Panc1 (cell line): ENCODE measurements around the gene METRN. TPM values are rescaled to one million over a fixed set of nuclear protein-coding genes. Genes with fewer than 3 reads are reported as not detected.
A peak's percentile ranks its signal among the peaks of the same experiment; 100 is the strongest.
"Not testable (repeated sequence)": the region's sequence is repeated elsewhere in the genome, so short reads cannot be mapped to it uniquely, and the experiment has no call there.

Experiments
- ATAC-seq: fragments of 200-7000 bp; cut with Tn5 transposase; 2 replicates; pipeline ENCODE4 v1.9.1; 2020; ENCODE audit warnings: mild to moderate bottlenecking, moderate library complexity
- BruUV-seq: library from RNA; stranded (reverse); fragments of 400-500 nt; replicated peaks from 2 replicates; lab custom pipeline; 2021; lab: Mats Ljungman, UMichigan
- CTCF ChIA-PET: fragments of 300-600 bp; sonication (Branson Sonifier 250); formaldehyde crosslinking; loops from one replicate; lab custom pipeline; 2022; ENCODE audit warnings: antibody characterized with exemption; lab: Charles Lee
- POLR2A ChIA-PET: fragments of 300-600 bp; sonication (Branson Sonifier 250); formaldehyde crosslinking; loops from one replicate; lab custom pipeline; 2022; ENCODE audit warnings: antibody characterized with exemption; lab: Charles Lee
- DNase-seq: peaks from one replicate; pipeline ENCODE4 v3.0.0-alpha.2; 2010; ENCODE audit warnings: low read depth, low spot score
- H3K27ac ChIP-seq: 2 replicates; pipeline ENCODE4 v1.5.1; 2011; ENCODE audit warnings: mild to moderate bottlenecking, low read length, inconsistent platforms
- H3K27me3 ChIP-seq: fragments of 200-500 bp; sonication (Bioruptor generic); 2 replicates; pipeline ENCODE4 v1.6.0; 2014; ENCODE audit warnings: low read length, inconsistent platforms; ENCODE audit not compliant: control insufficient read depth, insufficient read depth
- H3K36me3 ChIP-seq: fragments of 200-500 bp; sonication (Bioruptor generic); 2 replicates; pipeline ENCODE4 v1.5.1; 2014; ENCODE audit warnings: inconsistent platforms, mild to moderate bottlenecking, low read length, moderate library complexity; ENCODE audit not compliant: control insufficient read depth, insufficient read depth
- H3K4me1 ChIP-seq: 2 replicates; pipeline ENCODE4 v1.5.1; 2011; ENCODE audit warnings: inconsistent platforms, mild to moderate bottlenecking, low read length, moderate library complexity; ENCODE audit not compliant: control insufficient read depth, insufficient read depth
- H3K4me3 ChIP-seq, 2 experiments: 2 replicates each; pipeline ENCODE4 v1.5.1; 2011 to 2012; ENCODE audit warnings: low read depth in 2 of 2, low read length in 2 of 2, mild to moderate bottlenecking in 2 of 2, inconsistent platforms in 1 of 2, moderate library complexity in 1 of 2
- H3K9me3 ChIP-seq: fragments of 200-500 bp; sonication (Bioruptor generic); 2 replicates; pipeline ENCODE4 v1.5.1; 2014; ENCODE audit warnings: low read depth, mild to moderate bottlenecking, inconsistent platforms, low read length, moderate library complexity; ENCODE audit not compliant: control insufficient read depth, insufficient read depth
- CTCF ChIP-seq: fragments of 450-650 bp; IDR thresholded peaks from 2 replicates; pipeline ENCODE4 v1.5.1; 2017; ENCODE audit warnings: mild to moderate bottlenecking
- POLR2AphosphoS5 ChIP-seq: IDR thresholded peaks from 2 replicates; pipeline ENCODE4 v1.6.1; 2012; ENCODE audit warnings: mild to moderate bottlenecking, low read depth, low read length, moderate library complexity
- REST ChIP-seq, 2 experiments: IDR thresholded peaks; 2 replicates each; pipeline ENCODE4 v1.6.1; 2011 to 2012; ENCODE audit warnings: low read depth in 2 of 2, control low read depth in 1 of 2, low read length in 1 of 2, mild to moderate bottlenecking in 1 of 2, moderate library complexity in 1 of 2; ENCODE audit not compliant: insufficient read depth in 1 of 2
- SIN3A ChIP-seq: IDR thresholded peaks from 2 replicates; pipeline ENCODE4 v1.6.1; 2012; ENCODE audit warnings: low read depth, mild to moderate bottlenecking, low read length, moderate library complexity, borderline replicate concordance; ENCODE audit not compliant: insufficient read depth
- TCF7L2 ChIP-seq: IDR thresholded peaks from 2 replicates; pipeline ENCODE4 v1.6.1; 2011; ENCODE audit warnings: mild to moderate bottlenecking, low read depth, low read length, inconsistent platforms
- in situ Hi-C: cut with HindIII; loops from 2 replicates; pipeline ENCODE4 v1.10.0; 2016; ENCODE audit warnings: low sequenced_read_pairs, low pct_unique_long_range_greater_than_20kb
- intact Hi-C: fragments of 100-400 bp; cut with micrococcal nuclease; formaldehyde crosslinking; loops from one replicate; pipeline ENCODE4 v1.10.0; 2022; ENCODE audit not compliant: unreplicated experiment
- total RNA-seq: library from RNA; stranded (reverse); gene quantifications from one replicate; pipeline ENCODE4 v1.2.1, GENCODE V29; 2021; ENCODE audit not compliant: unreplicated experiment

The METRN gene
- total RNA-seq, 1 experiment from 2014 or later: 407 TPM

- DNase-seq (no peak), ATAC-seq (peak; percentile 89)
- ChIA-PET CTCF (interaction anchor here (0.5 to 0.9 kb wide), 3 partner anchors 20 to 66 kb away, joined by 3 to 5 read pairs (median 4); no protein-coding TSS in a partner anchor), POLR2A (no interaction called here)
- peak within 1 kb of the TSS; percentile 83 for H3K27ac ChIP-seq
- no peaks in the 10 kb centered on the region for H3K27me3 ChIP-seq
- TF ChIP-seq POLR2AphosphoS5: peak; percentile 86
- TF ChIP-seq CTCF: peak; percentile 98
- no peak for TF ChIP-seq TCF7L2
- TF ChIP-seq SIN3A: peak; percentile 66; the same call in 1 of the 2 replicates
- peak in 1 of 2 experiments; percentile 75; a peak in 1 of 4 replicates for TF ChIP-seq REST (IDR thresholded peaks at IDR 0.05; ENCODE audit: insufficient read depth in 1 of 2, low read depth in 2 of 2, low read length in 1 of 2)
- H3K9me3 ChIP-seq: no peaks in the 10 kb centered on the region
- peak within 1 kb of the TSS; percentile 66 to 89 for H3K4me3 ChIP-seq
- intact Hi-C loops (loop anchor here (5.0 kb wide), 1 partner anchor 46 kb away; the partner anchor contains the start of genes CHTF18 and RPUSD1), in situ Hi-C loops (no loop called here)
- no TSS peak for BruUV-seq
- H3K4me1 ChIP-seq: peaks cover 8% of the 10 kb centered on the region; the same call in 1 of the 2 replicates
- H3K36me3 ChIP-seq: peaks cover 5% of the 10 kb centered on the region
Measured at GRCh38 chr16:740764-741505, 26.0 kb downstream of the METRN start, which contains the start of gene CIAO3. CIAO3 (minus strand) TSS chr16:740997; CDS start chr16:740985, 12 bp downstream.

- Histone ChIP-seq H3K4me1 (peaks cover 8% of the 10 kb centered on the region; the same call in 1 of the 2 replicates), H3K36me3 (peaks cover 3% of the 10 kb centered on the region), H3K27me3 (no peaks in the 10 kb centered on the region), H3K27ac (no peak overlapping the region), H3K9me3 (no peaks in the 10 kb centered on the region), H3K4me3 (no peak overlapping the region)
- BruUV-seq: no TSS peak
- no peak for TF ChIP-seq SIN3A
- TF ChIP-seq REST (IDR thresholded peaks at IDR 0.05; ENCODE audit: insufficient read depth in 1 of 2, low read depth in 2 of 2, low read length in 1 of 2): no peak
- no peak for TF ChIP-seq TCF7L2
- no peak for TF ChIP-seq POLR2AphosphoS5
- no peak for ATAC-seq
- ChIA-PET POLR2A (no interaction called here), CTCF (interaction anchor here (0.6 kb wide), 1 partner anchor 10 kb away, joined by 5 read pairs; no protein-coding TSS in a partner anchor)
- intact Hi-C loops (loop anchor here (5.0 kb wide), 1 partner anchor 45 kb away; the partner anchor contains the start of genes CHTF18 and RPUSD1), in situ Hi-C loops (no loop called here)
- DNase-seq: no peak
Measured at GRCh38 chr16:741986-742629, 27.2 kb downstream of the METRN start.

GRCh38 chr16:742894-743293, 28.0 kb downstream of the METRN start:
- CTCF ChIA-PET, H3K36me3 ChIP-seq, H3K4me1 ChIP-seq, DNase-seq, BruUV-seq, in situ Hi-C loops, H3K9me3 ChIP-seq, H3K27me3 ChIP-seq, H3K27ac ChIP-seq, ATAC-seq, H3K4me3 ChIP-seq: not testable (repeated sequence)
- POLR2A ChIA-PET: interaction anchor here (0.6 kb wide), 2 partner anchors 23 to 51 kb away, joined by 3 to 7 read pairs; no protein-coding TSS in a partner anchor
- intact Hi-C loops: loop anchor here (5.0 kb wide), 1 partner anchor 44 kb away; the partner anchor contains the start of genes CHTF18 and RPUSD1
